OCI-LY1 (cell line): ENCODE measurements around the gene KLK11.

Source experiments
- CTCF ChIP-seq: fragments of 200-600 bp; sonication (generic), shearing (Covaris generic); IDR thresholded peaks from 2 replicates; pipeline ENCODE4 v1.5.1; 2017; ENCODE audit warnings: mild to moderate bottlenecking, antibody characterized with exemption, low read length, moderate library complexity, mixed read lengths
- EZH2 ChIP-seq: fragments of 200-600 bp; sonication (generic), shearing (Covaris generic); IDR thresholded peaks from 2 replicates; pipeline ENCODE4 v1.8.0; 2017; ENCODE audit warnings: borderline replicate concordance, mixed run types, mild to moderate bottlenecking, antibody characterized with exemption, low read length, moderate library complexity, mixed read lengths

GRCh38 chr19:50983625-50984292, 42.7 kb downstream of the KLK11 start, which contains the start of gene KLK7:
- TF ChIP-seq CTCF (no peak), EZH2 (no peak)
